Activated CD4-positive, alpha-beta T cell treated with anti-CD3 and anti-CD28 coated beads for 36 hours (primary cell): ENCODE results near the gene C3orf20. TPM values are rescaled to one million over a fixed set of nuclear protein-coding genes. Genes with fewer than 3 reads are reported as not detected.

Experiments used
- ATAC-seq: fragments of 200-7000 bp; cut with Tn5 transposase; one replicate; pipeline ENCODE4 v1.10.0; 2021; ENCODE audit warnings: mild to moderate bottlenecking, moderate library complexity
- CTCF ChIA-PET: fragments of 350-600 bp; sonication (Branson Sonifier 250); formaldehyde crosslinking; loops from one replicate; lab custom pipeline; 2021; ENCODE audit warnings: antibody characterized with exemption; lab: Charles Lee
- POLR2A ChIA-PET: fragments of 350-600 bp; sonication (Branson Sonifier 250); formaldehyde crosslinking; loops from one replicate; lab custom pipeline; 2021; ENCODE audit warnings: antibody characterized with exemption, inconsistent platforms; lab: Charles Lee
- DNase-seq: peaks from one replicate; pipeline ENCODE4 v3.0.0-alpha.2; 2020
- H3K27ac Mint-ChIP-seq: one replicate; pipeline ENCODE4 v1.8.0; 2021; ENCODE audit warnings: mixed read lengths
- H3K27me3 Mint-ChIP-seq: one replicate; pipeline ENCODE4 v1.8.0; 2021; ENCODE audit warnings: mixed read lengths
- H3K36me3 Mint-ChIP-seq: one replicate; pipeline ENCODE4 v1.8.0; 2021; ENCODE audit warnings: low read depth, mixed read lengths
- H3K4me1 Mint-ChIP-seq: one replicate; pipeline ENCODE4 v1.8.0; 2021; ENCODE audit warnings: mixed read lengths
- H3K4me3 Mint-ChIP-seq: one replicate; pipeline ENCODE4 v1.8.0; 2021; ENCODE audit warnings: mild to moderate bottlenecking, moderate library complexity, mixed read lengths
- H3K9me3 Mint-ChIP-seq: one replicate; pipeline ENCODE4 v1.8.0; 2021; ENCODE audit warnings: low read depth, mixed read lengths
- intact Hi-C, 2 experiments: fragments of 100-400 bp; cut with DNase I in 1 of 2; cut with micrococcal nuclease in 1 of 2; formaldehyde crosslinking; loops; one replicate each; pipeline versions ENCODE4 v1.14.2 to v1.15.1; 2022 to 2024; cut with DNase I, micrococcal nuclease
- total RNA-seq, 2 experiments: library from RNA; stranded (reverse); gene quantifications; one replicate each; pipeline ENCODE4 v1.2.3, GENCODE V29; 2021

The C3orf20 gene
- total RNA-seq, 2 experiments from 2014 or later, result not detected

DNA sequence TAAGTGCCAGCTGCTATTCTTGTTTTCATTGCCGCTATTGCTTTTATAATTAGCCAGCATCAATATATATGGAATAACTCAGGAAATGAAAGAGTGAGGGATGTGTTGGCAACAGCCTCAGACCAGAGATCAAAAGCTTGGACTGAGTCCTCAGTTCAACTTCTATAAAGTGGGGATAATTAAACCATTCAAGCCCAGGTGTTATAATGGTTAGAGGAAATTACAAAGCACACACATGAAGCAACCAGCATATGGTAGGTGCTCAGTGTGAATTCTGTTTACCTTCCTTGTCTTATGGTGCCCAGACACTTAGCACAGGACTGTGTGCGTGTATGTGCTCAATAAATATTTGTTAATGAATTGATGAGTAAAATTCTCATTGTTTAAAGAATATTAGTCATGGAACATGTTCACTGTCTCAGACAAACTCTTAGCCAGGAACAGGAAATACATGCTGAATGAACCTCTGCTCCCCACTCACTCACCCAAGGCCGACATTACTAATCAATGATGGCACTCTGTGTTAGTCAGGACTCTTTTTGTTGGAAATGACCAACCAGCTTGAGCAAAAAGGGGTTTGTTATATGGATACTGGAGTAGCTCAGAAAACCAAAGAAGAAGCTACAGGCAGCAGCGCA lies 40.1 kb upstream of the C3orf20 start:
- Mint-ChIP-seq H3K9me3 (no peaks in the 10 kb centered on the region), H3K4me3 (no peak overlapping the region), H3K27me3 (peaks cover 28% of the 10 kb centered on the region), H3K36me3 (no peaks in the 10 kb centered on the region), H3K4me1 (no peaks in the 10 kb centered on the region), H3K27ac (no peak overlapping the region)
- ATAC-seq, result no peak
- intact Hi-C loops, result loop anchor here in 1 of 2 experiments (1.0 kb wide), 2 partner anchors 146 to 286 kb away; no protein-coding TSS in a partner anchor
- no peak for DNase-seq
- POLR2A ChIA-PET, result no interaction called here
- CTCF ChIA-PET, result interaction anchor here (0.5 to 1.6 kb wide), 7 partner anchors 13 to 316 kb away, joined by 3 to 11 read pairs (median 4); no protein-coding TSS in a partner anchor

DNA sequence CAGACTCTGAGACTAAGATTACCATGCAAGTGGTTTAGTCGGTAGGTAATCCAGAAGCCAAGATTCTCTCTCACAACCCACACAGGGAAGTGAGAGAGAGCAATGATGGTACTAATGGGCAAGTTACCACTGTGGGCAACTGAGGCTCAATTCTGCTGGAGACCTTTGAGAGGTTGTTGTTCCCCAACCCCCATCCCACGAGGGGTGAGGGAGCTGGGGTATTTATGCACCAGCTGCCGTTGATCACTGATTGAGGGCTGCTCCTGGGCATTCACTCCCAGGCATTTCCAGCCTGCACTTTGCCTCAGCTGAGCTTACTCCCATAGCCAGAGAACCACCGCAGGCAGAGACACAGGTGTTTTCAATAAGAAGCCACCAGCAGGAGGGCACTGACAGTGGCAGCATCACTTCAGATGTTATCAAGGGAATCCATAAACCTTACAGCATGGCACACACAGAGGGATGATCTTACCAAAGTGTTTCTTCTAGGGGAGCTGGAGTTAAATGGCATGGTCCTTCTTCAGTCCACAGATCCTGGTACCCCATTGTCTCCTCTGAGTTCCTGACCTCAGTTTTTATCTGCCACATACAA lies 38.3 kb upstream of the C3orf20 start:
- Mint-ChIP-seq H3K36me3 (no peaks in the 10 kb centered on the region), H3K9me3 (no peaks in the 10 kb centered on the region), H3K4me1 (no peaks in the 10 kb centered on the region), H3K27me3 (peaks cover 30% of the 10 kb centered on the region), H3K27ac (no peak overlapping the region), H3K4me3 (no peak overlapping the region)
- ATAC-seq (no peak), DNase-seq (no peak)
- intact Hi-C loops, result no loop called here
- CTCF ChIA-PET, result interaction anchor here (0.6 to 1.6 kb wide), 5 partner anchors 19 to 285 kb away, joined by 3 to 11 read pairs (median 3); no protein-coding TSS in a partner anchor
- POLR2A ChIA-PET, result no interaction called here

DNA sequence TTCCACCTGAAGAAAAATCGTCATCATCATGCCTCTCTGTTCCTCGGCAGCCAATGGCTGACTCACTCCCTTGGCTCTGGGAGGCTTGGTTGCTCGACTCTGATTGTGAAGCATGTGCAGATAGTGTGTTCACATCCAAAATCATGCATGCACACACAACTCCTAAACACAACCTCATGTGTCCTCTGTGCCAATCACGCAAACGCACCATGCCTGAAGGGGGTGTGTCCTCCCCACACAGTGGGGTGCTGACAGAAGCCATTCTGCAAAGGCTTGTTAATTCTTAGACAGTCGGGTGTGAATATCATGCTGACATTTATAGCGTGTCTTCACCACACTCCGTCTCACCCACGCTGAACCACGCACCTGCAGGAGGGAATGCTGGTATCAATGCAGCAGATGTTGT lies 34.8 kb upstream of the C3orf20 start:
- intact Hi-C loops, result no loop called here
- no peak for DNase-seq
- ChIA-PET POLR2A (interaction anchor here (0.7 kb wide), 1 partner anchor 9 kb away, joined by 3 read pairs; no protein-coding TSS in a partner anchor), CTCF (no interaction called here)
- no peaks in the 10 kb centered on the region for H3K36me3 Mint-ChIP-seq
- peaks cover 30% of the 10 kb centered on the region for H3K27me3 Mint-ChIP-seq
- H3K9me3 Mint-ChIP-seq, result no peaks in the 10 kb centered on the region
- no peak for ATAC-seq
- H3K4me1 Mint-ChIP-seq, result no peaks in the 10 kb centered on the region
- H3K27ac Mint-ChIP-seq, result no peak overlapping the region
- H3K4me3 Mint-ChIP-seq, result no peak overlapping the region

DNA sequence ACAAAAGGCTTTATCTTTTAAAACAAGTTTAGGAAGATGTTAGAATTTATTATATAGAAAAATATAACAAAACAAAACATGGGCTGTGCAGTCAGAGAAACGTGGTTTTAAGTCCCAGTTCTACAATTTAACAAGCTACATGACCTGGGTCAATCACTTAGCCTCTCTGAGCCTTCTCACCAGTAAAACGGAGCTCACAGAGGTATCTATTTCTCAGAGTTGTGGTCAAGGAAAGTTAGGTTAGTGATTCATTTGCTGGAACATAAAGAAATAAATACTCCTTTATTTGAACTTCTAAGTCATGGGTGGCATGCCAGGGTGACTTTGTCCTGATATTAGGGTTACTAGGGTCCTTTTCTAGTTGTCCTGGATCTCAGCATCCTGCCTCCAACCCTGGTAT lies 34.2 kb upstream of the C3orf20 start:
- peaks cover 25% of the 10 kb centered on the region for H3K27me3 Mint-ChIP-seq
- H3K4me3 Mint-ChIP-seq, result no peak overlapping the region
- H3K4me1 Mint-ChIP-seq, result no peaks in the 10 kb centered on the region
- DNase-seq, result no peak
- no peaks in the 10 kb centered on the region for H3K36me3 Mint-ChIP-seq
- no peak for ATAC-seq
- ChIA-PET POLR2A (no interaction called here), CTCF (no interaction called here)
- no peaks in the 10 kb centered on the region for H3K9me3 Mint-ChIP-seq
- intact Hi-C loops, result no loop called here
- no peak overlapping the region for H3K27ac Mint-ChIP-seq

DNA sequence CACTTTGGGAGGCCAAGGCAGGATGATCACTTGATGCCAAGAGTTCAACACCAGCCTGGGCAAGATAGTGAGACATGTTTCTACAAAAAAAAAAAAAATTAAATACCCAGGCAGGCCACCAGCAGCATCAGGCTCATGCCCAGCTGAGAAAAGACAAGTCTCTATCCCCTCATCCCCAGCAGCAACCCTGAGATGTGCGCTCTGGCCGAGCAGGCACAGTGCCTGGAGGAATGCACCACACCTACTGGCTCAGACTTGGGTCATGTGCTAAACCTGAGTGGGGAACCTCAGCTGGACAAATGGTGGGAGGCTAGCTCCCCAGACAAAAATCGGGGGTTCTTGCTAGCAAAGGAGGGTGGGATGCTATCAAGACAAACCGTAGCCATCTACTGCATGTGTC lies 33.6 kb upstream of the C3orf20 start:
- no peak overlapping the region for H3K4me3 Mint-ChIP-seq
- H3K27ac Mint-ChIP-seq, result no peak overlapping the region
- DNase-seq, result no peak
- H3K27me3 Mint-ChIP-seq, result peaks cover 25% of the 10 kb centered on the region
- ATAC-seq, result no peak
- intact Hi-C loops, result no loop called here
- ChIA-PET POLR2A (no interaction called here), CTCF (no interaction called here)
- H3K36me3 Mint-ChIP-seq, result no peaks in the 10 kb centered on the region
- H3K4me1 Mint-ChIP-seq, result no peaks in the 10 kb centered on the region
- H3K9me3 Mint-ChIP-seq, result no peaks in the 10 kb centered on the region

DNA sequence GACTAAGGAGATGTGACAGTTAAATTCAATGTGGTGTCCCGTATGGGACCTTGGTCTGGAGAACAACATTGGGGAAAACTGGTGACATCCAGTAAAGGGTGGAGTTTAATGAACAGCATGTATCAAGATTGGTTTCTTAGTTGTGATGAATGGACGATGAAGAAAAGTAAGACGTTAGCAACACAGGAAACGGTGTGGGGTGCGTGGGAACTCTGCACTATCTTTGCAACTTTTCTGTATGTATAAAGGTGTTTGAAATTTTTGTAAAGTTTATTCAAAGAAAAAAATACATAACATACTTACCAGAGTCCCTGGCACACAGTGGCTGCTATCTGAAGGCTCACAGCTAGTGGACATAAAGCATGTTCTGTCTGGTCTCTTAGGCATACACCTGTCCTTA lies 29.5 kb upstream of the C3orf20 start:
- DNase-seq (no peak), ATAC-seq (no peak)
- Mint-ChIP-seq H3K9me3 (no peaks in the 10 kb centered on the region), H3K4me3 (no peak overlapping the region), H3K36me3 (peaks cover under 1% of the 10 kb centered on the region), H3K27ac (no peak overlapping the region), H3K4me1 (peaks cover 11% of the 10 kb centered on the region), H3K27me3 (peaks cover under 1% of the 10 kb centered on the region)
- intact Hi-C loops, result no loop called here
- CTCF ChIA-PET, result no interaction called here
- POLR2A ChIA-PET, result no interaction called here

DNA sequence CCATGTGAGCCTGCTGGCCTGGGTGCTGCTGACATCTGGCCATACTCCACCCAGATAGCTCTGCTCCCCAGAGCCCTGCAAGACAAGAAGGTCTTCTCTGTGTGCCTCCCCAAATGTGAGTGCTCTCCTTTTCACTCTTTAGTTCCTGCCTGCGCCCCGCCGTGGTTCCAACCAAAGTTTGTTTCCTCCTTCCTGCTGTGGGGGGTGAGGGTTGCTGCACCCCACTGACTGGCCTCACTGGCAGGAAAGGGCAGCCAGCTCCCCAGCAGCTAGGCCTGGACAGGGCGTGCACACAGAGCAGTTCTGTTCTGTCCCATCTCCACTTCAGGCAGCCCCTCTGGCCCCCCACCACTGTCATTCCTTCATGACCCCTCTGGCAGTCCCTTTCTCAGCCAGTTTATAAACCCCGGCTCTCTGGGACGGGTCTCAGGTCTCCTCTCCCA lies 28.8 kb upstream of the C3orf20 start:
- DNase-seq (no peak), ATAC-seq (no peak)
- Mint-ChIP-seq H3K27me3 (no peaks in the 10 kb centered on the region), H3K4me3 (no peak overlapping the region), H3K9me3 (no peaks in the 10 kb centered on the region), H3K27ac (no peak overlapping the region), H3K4me1 (peaks cover 16% of the 10 kb centered on the region), H3K36me3 (peaks cover 3% of the 10 kb centered on the region)
- POLR2A ChIA-PET, result no interaction called here
- CTCF ChIA-PET, result no interaction called here
- intact Hi-C loops, result no loop called here

DNA sequence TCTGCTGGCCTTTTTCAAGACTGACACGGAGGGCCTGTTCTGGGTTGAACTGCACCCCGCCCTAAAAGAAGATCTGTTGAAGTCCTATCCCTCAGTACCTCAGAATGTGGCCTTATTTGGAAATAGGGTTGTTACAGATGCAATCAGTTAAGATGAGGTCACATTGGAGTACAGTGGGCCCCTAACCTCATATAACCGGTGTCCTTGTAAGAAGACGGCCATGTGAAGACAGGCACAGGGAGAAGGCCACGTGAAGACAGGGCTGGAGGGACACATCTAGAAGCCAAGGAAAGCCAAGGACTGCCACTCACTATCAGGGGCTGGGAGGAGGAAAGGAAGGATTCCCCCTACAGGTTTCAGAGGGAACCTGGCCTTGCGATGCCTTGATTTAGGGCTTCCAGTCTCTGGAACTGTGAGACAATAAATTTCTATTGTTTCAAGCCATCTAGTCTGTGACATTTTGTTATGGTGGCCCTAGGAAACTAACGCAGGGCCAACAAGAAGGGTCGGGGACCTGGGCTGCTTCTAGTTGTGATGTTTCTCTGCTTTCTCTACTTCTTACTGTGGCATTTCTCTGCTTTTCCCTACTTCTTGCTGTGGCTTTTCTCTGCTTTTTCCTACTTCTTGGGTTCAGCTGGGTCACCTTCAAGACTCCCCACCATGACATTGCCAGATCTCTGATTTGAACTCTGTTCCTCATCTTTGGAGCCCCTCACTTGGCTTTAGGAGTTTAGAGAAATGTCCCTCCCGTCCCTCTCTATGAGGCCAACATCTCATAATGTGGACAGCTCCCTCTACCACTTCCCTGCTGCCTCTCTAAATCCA lies 28.1 kb upstream of the C3orf20 start:
- H3K27me3 Mint-ChIP-seq, result no peaks in the 10 kb centered on the region
- H3K27ac Mint-ChIP-seq, result no peak overlapping the region
- H3K36me3 Mint-ChIP-seq, result peaks cover 4% of the 10 kb centered on the region
- CTCF ChIA-PET, result interaction anchor here (1.0 to 2.1 kb wide), 2 partner anchors 12 to 274 kb away, joined by 4 to 7 read pairs; no protein-coding TSS in a partner anchor
- DNase-seq (no peak), ATAC-seq (no peak)
- H3K4me3 Mint-ChIP-seq, result no peak overlapping the region
- intact Hi-C loops, result no loop called here
- H3K9me3 Mint-ChIP-seq, result no peaks in the 10 kb centered on the region
- peaks cover 16% of the 10 kb centered on the region for H3K4me1 Mint-ChIP-seq
- POLR2A ChIA-PET, result interaction anchor here (0.6 to 0.7 kb wide), 2 partner anchors 115 to 446 kb away, joined by 3 to 4 read pairs; no protein-coding TSS in a partner anchor

DNA sequence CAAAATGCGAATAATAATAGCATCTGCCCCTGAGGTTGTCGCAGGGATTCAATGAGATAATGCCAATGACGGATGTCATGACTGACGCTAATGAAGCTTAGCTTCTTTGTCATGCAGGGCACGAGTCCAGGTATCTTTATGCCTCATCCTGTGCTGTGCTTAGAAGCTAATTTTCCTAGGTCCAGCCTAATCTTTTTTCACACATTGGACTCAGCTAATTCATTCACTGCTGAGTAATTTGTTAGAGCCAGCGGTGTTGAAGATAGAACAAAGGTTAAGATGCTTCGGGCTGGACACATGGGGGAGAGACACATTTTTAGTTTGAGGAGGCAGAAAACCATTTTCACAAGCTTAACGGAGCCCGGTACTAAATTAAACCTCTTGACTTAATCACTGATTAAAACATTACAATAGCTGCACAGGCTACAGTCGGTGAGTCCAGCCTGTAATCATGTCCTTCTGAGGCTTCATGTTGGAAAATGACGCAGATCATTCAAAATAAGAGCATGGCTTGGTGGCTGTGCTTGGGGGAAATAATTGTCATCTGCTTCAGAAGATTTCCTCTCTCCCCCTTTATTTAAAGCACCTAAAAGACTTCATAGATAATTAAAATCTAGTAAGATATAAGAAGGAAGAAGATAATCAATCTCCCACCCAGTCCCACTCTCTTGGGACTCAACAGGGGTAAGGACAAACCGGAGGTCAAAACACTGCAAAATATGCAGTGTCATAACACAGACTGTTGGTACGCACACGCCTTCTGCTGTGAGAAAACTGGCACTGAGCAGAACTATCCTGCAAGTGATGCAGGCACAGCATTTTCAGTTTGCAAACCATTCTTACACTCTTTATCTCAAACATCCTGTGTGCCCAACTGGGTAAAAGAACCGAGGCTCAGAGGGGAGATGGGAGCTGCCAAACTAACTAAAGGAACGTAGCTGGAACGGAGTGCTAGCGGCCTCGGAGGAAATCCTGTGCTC lies 26.7 kb upstream of the C3orf20 start:
- no peaks in the 10 kb centered on the region for H3K9me3 Mint-ChIP-seq
- ATAC-seq (no peak), DNase-seq (no peak)
- H3K27ac Mint-ChIP-seq, result no peak overlapping the region
- CTCF ChIA-PET, result interaction anchor here (0.6 to 2.1 kb wide), 5 partner anchors 13 to 1223 kb away, joined by 3 to 7 read pairs (median 3); no protein-coding TSS in a partner anchor
- H3K36me3 Mint-ChIP-seq, result peaks cover 4% of the 10 kb centered on the region
- no peaks in the 10 kb centered on the region for H3K27me3 Mint-ChIP-seq
- H3K4me3 Mint-ChIP-seq, result no peak overlapping the region
- POLR2A ChIA-PET, result no interaction called here
- H3K4me1 Mint-ChIP-seq, result peaks cover 25% of the 10 kb centered on the region
- intact Hi-C loops, result no loop called here

DNA sequence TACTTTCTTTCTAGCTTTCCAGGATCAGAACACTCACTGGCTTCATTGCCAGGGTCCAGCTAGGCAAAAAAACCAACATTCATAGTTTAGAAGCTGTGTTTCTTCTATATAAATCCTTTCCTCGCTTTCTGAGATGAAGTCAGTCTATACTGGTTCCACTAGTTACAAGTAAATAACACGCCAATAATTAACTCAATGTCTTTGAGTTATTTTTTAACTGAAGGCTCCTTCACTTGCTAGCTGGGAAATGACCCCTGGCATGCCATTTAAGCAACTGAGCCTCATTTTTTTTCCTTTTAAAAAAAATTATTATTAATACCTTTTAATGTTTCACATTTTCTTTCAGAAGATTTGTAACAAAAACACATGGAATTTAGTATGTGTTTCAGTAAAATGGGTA lies 25.5 kb upstream of the C3orf20 start:
- Mint-ChIP-seq H3K27ac (no peak overlapping the region), H3K4me3 (no peak overlapping the region), H3K9me3 (no peaks in the 10 kb centered on the region), H3K36me3 (peaks cover 8% of the 10 kb centered on the region), H3K4me1 (peaks cover 34% of the 10 kb centered on the region), H3K27me3 (no peaks in the 10 kb centered on the region)
- POLR2A ChIA-PET, result interaction anchor here (0.6 kb wide), 1 partner anchor 10 kb away, joined by 3 read pairs; no protein-coding TSS in a partner anchor
- no peak for DNase-seq
- CTCF ChIA-PET, result interaction anchor here (0.8 kb wide), 1 partner anchor 14 kb away, joined by 4 read pairs; no protein-coding TSS in a partner anchor
- intact Hi-C loops, result no loop called here
- no peak for ATAC-seq
